Skin of body (tissue), 2 donors: ENCODE data around the gene STOML3. TPM values are rescaled to one million over a fixed set of nuclear protein-coding genes. Genes with fewer than 3 reads are reported as not detected.

ENCODE experiments used
- DNase-seq: peaks from one replicate; lab custom pipeline; 2025; lab: John Stamatoyannopoulos, UW
- total RNA-seq: library from RNA; depleted of rRNA; stranded (reverse); fragments of >200 nt; gene quantifications from one replicate; pipeline ENCODE4 v1.2.3, GENCODE V29; 2014

STOML3 gene
- total RNA-seq, 1 donor from 2014 or later = not detected

- DNase-seq = no peak
Measured at GRCh38 chr13:38981096-38981495, 9.5 kb downstream of the STOML3 start.

GRCh38 chr13:38980750-38981078 lies 9.9 kb downstream of the STOML3 start:
- no peak for DNase-seq

- peak; percentile 69 for DNase-seq
Measured at GRCh38 chr13:38979891-38980749, 10.5 kb downstream of the STOML3 start.

GRCh38 chr13:38970380-38971051 lies 20.1 kb downstream of the STOML3 start:
- DNase-seq = no peak

GRCh38 chr13:38969187-38969586 lies 21.4 kb downstream of the STOML3 start:
- no peak for DNase-seq

- no peak for DNase-seq
Measured at GRCh38 chr13:38967446-38967845, 23.2 kb downstream of the STOML3 start.

GRCh38 chr13:38965281-38965680 lies 25.4 kb downstream of the STOML3 start:
- no peak for DNase-seq

GRCh38 chr13:38960175-38960574 lies 30.5 kb downstream of the STOML3 start:
- no peak for DNase-seq

GRCh38 chr13:38957794-38958592 lies 32.6 kb downstream of the STOML3 start:
- DNase-seq = no peak

GRCh38 chr13:38954844-38955243 lies 35.8 kb downstream of the STOML3 start:
- no peak for DNase-seq

- DNase-seq = no peak
Measured at GRCh38 chr13:38954291-38954690, 36.3 kb downstream of the STOML3 start.

- no peak for DNase-seq
Measured at GRCh38 chr13:38952827-38953226, 37.8 kb downstream of the STOML3 start.

- no peak for DNase-seq
Measured at GRCh38 chr13:38951525-38952313, 38.9 kb downstream of the STOML3 start.

GRCh38 chr13:38950987-38951386 lies 39.6 kb downstream of the STOML3 start:
- no peak for DNase-seq

- no peak for DNase-seq
Measured at GRCh38 chr13:38947054-38947453, 43.6 kb downstream of the STOML3 start.

- DNase-seq = no peak
Measured at GRCh38 chr13:38944219-38944618, 46.4 kb downstream of the STOML3 start.

GRCh38 chr13:38943231-38943630 lies 47.4 kb downstream of the STOML3 start:
- no peak for DNase-seq

GRCh38 chr13:38941353-38941945 lies 49.2 kb downstream of the STOML3 start:
- DNase-seq = no peak

GRCh38 chr13:38933786-38934185 lies 56.8 kb downstream of the STOML3 start:
- no peak for DNase-seq

- no peak for DNase-seq
Measured at GRCh38 chr13:38922170-38922569, 68.5 kb downstream of the STOML3 start.

- no peak for DNase-seq
Measured at GRCh38 chr13:38921081-38921480, 69.5 kb downstream of the STOML3 start.
